ENCODE measurements around the gene KRTAP10-8.

GRCh38 chr21:44564886-44565598, 46.8 kb upstream of the KRTAP10-8 start:
- TF ChIP-seq CTCF (IDR thresholded peaks at IDR 0.05; ENCODE audit: low read length): no peak
- TF ChIP-seq EZH2 (optimal IDR thresholded peaks at IDR 0.05; ENCODE audit: low read depth, low read length): no peak

Data from MM.1S (cell line).